Measurements from ENCODE around the gene RBBP7. TPM values are rescaled to one million over a fixed set of nuclear protein-coding genes. Genes with fewer than 3 reads are reported as not detected.

The RBBP7 gene
- total RNA-seq, 3 donors from 2014 or later: 72.7 to 94.6 (median 92.0) TPM

GRCh38 chrX:16851827-16852226 lies 18.3 kb downstream of the RBBP7 start:
- DNase-seq (no peak), ATAC-seq (no peak)
- TF ChIP-seq CTCF (IDR thresholded peaks at IDR 0.05): no peak
- Histone ChIP-seq H3K9me3 (no peaks in the 10 kb centered on the region), H3K36me3 (ENCODE audit: low read depth) (no peaks in the 10 kb centered on the region), H3K4me3 (no peak overlapping the region), H3K4me1 (ENCODE audit: low read depth) (no peaks in the 10 kb centered on the region)
- intact Hi-C loops (cut with DNase I, micrococcal nuclease): no loop called here

- ATAC-seq: no peak
- intact Hi-C loops (cut with DNase I, micrococcal nuclease): no loop called here
- no peaks in the 10 kb centered on the region for H3K36me3 ChIP-seq (ENCODE audit: low read depth)
- H3K4me1 ChIP-seq (ENCODE audit: low read depth): no peaks in the 10 kb centered on the region
- H3K9me3 ChIP-seq: no peaks in the 10 kb centered on the region
- TF ChIP-seq CTCF (IDR thresholded peaks at IDR 0.05): no peak
- DNase-seq: no peak
- no peak overlapping the region for H3K4me3 ChIP-seq
These were observed 18.7 kb downstream of the RBBP7 start for GRCh38 chrX:16851421-16851820.

GRCh38 chrX:16848541-16848940 lies 21.6 kb downstream of the RBBP7 start:
- Histone ChIP-seq H3K9me3 (no peaks in the 10 kb centered on the region), H3K4me1 (ENCODE audit: low read depth) (no peaks in the 10 kb centered on the region), H3K4me3 (no peak overlapping the region), H3K36me3 (ENCODE audit: low read depth) (no peaks in the 10 kb centered on the region)
- DNase-seq: no peak
- no peak for TF ChIP-seq CTCF (IDR thresholded peaks at IDR 0.05)
- no peak for ATAC-seq
- intact Hi-C loops (cut with DNase I, micrococcal nuclease): no loop called here

- intact Hi-C loops (cut with DNase I, micrococcal nuclease): no loop called here
- no peak for TF ChIP-seq CTCF (IDR thresholded peaks at IDR 0.05)
These were observed 24.5 kb downstream of the RBBP7 start for GRCh38 chrX:16845686-16846085.

GRCh38 chrX:16843208-16843909 lies 26.8 kb downstream of the RBBP7 start:
- Histone ChIP-seq H3K4me3 (no peak overlapping the region), H3K9me3 (no peaks in the 10 kb centered on the region), H3K4me1 (ENCODE audit: low read depth) (no peaks in the 10 kb centered on the region), H3K36me3 (ENCODE audit: low read depth) (no peaks in the 10 kb centered on the region)
- no peak for TF ChIP-seq CTCF (IDR thresholded peaks at IDR 0.05)
- intact Hi-C loops (cut with DNase I, micrococcal nuclease): no loop called here
- DNase-seq (no peak), ATAC-seq (no peak)

More at GRCh38 chrX:16845686-16846085, 24.5 kb downstream of the RBBP7 start:
- Histone ChIP-seq H3K4me1 (ENCODE audit: low read depth) (no peaks in the 10 kb centered on the region), H3K9me3 (no peaks in the 10 kb centered on the region), H3K4me3 (no peak overlapping the region), H3K36me3 (ENCODE audit: low read depth) (no peaks in the 10 kb centered on the region)
- ATAC-seq: no peak
- no peak for DNase-seq

- Histone ChIP-seq H3K4me1 (ENCODE audit: low read depth) (no peaks in the 10 kb centered on the region), H3K9me3 (no peaks in the 10 kb centered on the region), H3K4me3 (no peak overlapping the region), H3K36me3 (ENCODE audit: low read depth) (no peaks in the 10 kb centered on the region)
- ATAC-seq (no peak), DNase-seq (no peak)
- no peak for TF ChIP-seq CTCF (IDR thresholded peaks at IDR 0.05)
- intact Hi-C loops (cut with DNase I, micrococcal nuclease): no loop called here
These were observed 27.5 kb downstream of the RBBP7 start for GRCh38 chrX:16842684-16843083.
